Body of pancreas (tissue), 4 donors: Measurements from ENCODE around the gene C1QTNF8. TPM values are rescaled to one million over a fixed set of nuclear protein-coding genes. Genes with fewer than 3 reads are reported as not detected.

Experiments
- ATAC-seq: fragments of 150-250 bp; one replicate; pipeline ENCODE4 v1.9.1; 2016
- DNase-seq, 4 donors: peaks; one replicate each; pipeline ENCODE4 v3.0.0-alpha.2; 2019
- H3K27ac ChIP-seq, 4 donors: fragments of 200-600 bp; sonication (generic); 1 replicate in 3 of 4; 2 replicates in 1 of 4; pipeline versions ENCODE4 v1.5.1 to v1.6.1; 2016 to 2019; ENCODE audit warnings: mild to moderate bottlenecking in 1 of 4, mixed read lengths in 1 of 4, moderate library complexity in 1 of 4
- H3K27me3 ChIP-seq, 2 donors: fragments of 200-600 bp; sonication (generic); one replicate each; pipeline ENCODE4 v1.6.0; 2016; ENCODE audit warnings: mild to moderate bottlenecking in 1 of 2
- H3K36me3 ChIP-seq, 2 donors: fragments of 200-600 bp; sonication (generic); replicated peaks in 1 of 2; 2 replicates each; pipeline ENCODE4 v1.5.1; 2016; ENCODE audit warnings: low read depth in 2 of 2; ENCODE audit not compliant: insufficient read depth in 1 of 2
- H3K4me1 ChIP-seq: fragments of 200-600 bp; sonication (generic); one replicate; pipeline ENCODE4 v1.6.0; 2016
- H3K4me3 ChIP-seq, 2 donors: fragments of 200-600 bp; sonication (generic); 1 replicate in 1 of 2; 2 replicates in 1 of 2; pipeline ENCODE4 v1.5.1; 2016 to 2019
- H3K9me3 ChIP-seq, 3 donors: fragments of 200-600 bp; sonication (generic); 1 replicate in 2 of 3; 2 replicates in 1 of 3; pipeline ENCODE4 v1.5.1; 2016
- CTCF ChIP-seq, 7 experiments: fragments of 450-650 bp in 4 of 7; fragments of 200-600 bp in 3 of 7; sonication (generic) in 3 of 7; IDR thresholded peaks; one replicate each; pipeline ENCODE4 v1.5.1; 2016 to 2019; ENCODE audit warnings: antibody characterized with exemption in 7 of 7
- POLR2A ChIP-seq, 3 donors: fragments of 450-650 bp; IDR thresholded peaks; one replicate each; pipeline ENCODE4 v1.6.1; 2016; ENCODE audit warnings: antibody characterized with exemption in 3 of 3, mild to moderate bottlenecking in 2 of 3
- WGBS, 2 donors: methylation state at CpG; one replicate each; pipeline ENCODE4 v1.1.5; 2017; 5-methylcytosine and 5-hydroxymethylcytosine counted together
- intact Hi-C: fragments of 100-400 bp; cut with DNase I; formaldehyde crosslinking; loops from one replicate; pipeline ENCODE4 v1.15.1; 2023
- total RNA-seq, 2 donors: library from RNA; depleted of rRNA; stranded (reverse); fragments of >200 nt; gene quantifications; one replicate each; pipeline ENCODE4 v1.1.0, GENCODE V29; 2016

Gene C1QTNF8
- total RNA-seq, 2 donors from 2014 or later, result not detected

GRCh38 chr16:1108299-1109252 lies 12.5 kb upstream of the C1QTNF8 start:
- DNase-seq (peak; percentile 80 to 91 (median 85)), ATAC-seq (peak; percentile 70)
- Histone ChIP-seq H3K36me3 (no peaks in the 10 kb centered on the region), H3K27me3 (peaks cover 0 to 34% of the 10 kb centered on the region in 2 donors), H3K27ac (no peak overlapping the region), H3K9me3 (no peaks in the 10 kb centered on the region), H3K4me3 (no peak overlapping the region), H3K4me1 (peaks cover 12% of the 10 kb centered on the region)
- intact Hi-C loops, result no loop called here
- TF ChIP-seq POLR2A (IDR thresholded peaks at IDR 0.05) (no peak), CTCF (IDR thresholded peaks at IDR 0.05) (no peak)
- 5 to 26% methylated on average over 8 to 42 of the region's 42 CpGs for WGBS, 2 donors

- intact Hi-C loops, result loop anchor here (2.0 kb wide), 1 partner anchor 85 kb away; no protein-coding TSS in a partner anchor
- WGBS, 2 donors, result 59% methylated on average over 12 of the region's 12 CpGs; no CpG with 5 or more reads in 1 of the 2 donors
These were observed 11.7 kb upstream of the C1QTNF8 start for GRCh38 chr16:1107731-1108130.

GRCh38 chr16:1107141-1107540 lies 11.1 kb upstream of the C1QTNF8 start:
- Histone ChIP-seq H3K4me3 (no peak overlapping the region), H3K27me3 (peaks cover 0 to 41% of the 10 kb centered on the region in 2 donors), H3K9me3 (no peaks in the 10 kb centered on the region), H3K27ac (no peak overlapping the region), H3K36me3 (no peaks in the 10 kb centered on the region), H3K4me1 (peaks cover 18% of the 10 kb centered on the region)
- TF ChIP-seq POLR2A (IDR thresholded peaks at IDR 0.05) (no peak), CTCF (IDR thresholded peaks at IDR 0.05) (no peak)
- WGBS, 2 donors, result 50% methylated on average over 22 of the region's 22 CpGs; no CpG with 5 or more reads in 1 of the 2 donors
- intact Hi-C loops, result loop anchor here (2.0 kb wide), 1 partner anchor 86 kb away; no protein-coding TSS in a partner anchor
- no peak for DNase-seq
- no peak for ATAC-seq

More at GRCh38 chr16:1107731-1108130, 11.7 kb upstream of the C1QTNF8 start:
- TF ChIP-seq CTCF (IDR thresholded peaks at IDR 0.05), result no peak
- TF ChIP-seq POLR2A (IDR thresholded peaks at IDR 0.05), result no peak
- no peak for DNase-seq
- no peaks in the 10 kb centered on the region for H3K36me3 ChIP-seq
- no peak overlapping the region for H3K4me3 ChIP-seq
- no peaks in the 10 kb centered on the region for H3K9me3 ChIP-seq
- H3K4me1 ChIP-seq, result peaks cover 18% of the 10 kb centered on the region
- H3K27ac ChIP-seq, result no peak overlapping the region
- peaks cover 0 to 40% of the 10 kb centered on the region in 2 donors for H3K27me3 ChIP-seq
- ATAC-seq, result no peak

DNA sequence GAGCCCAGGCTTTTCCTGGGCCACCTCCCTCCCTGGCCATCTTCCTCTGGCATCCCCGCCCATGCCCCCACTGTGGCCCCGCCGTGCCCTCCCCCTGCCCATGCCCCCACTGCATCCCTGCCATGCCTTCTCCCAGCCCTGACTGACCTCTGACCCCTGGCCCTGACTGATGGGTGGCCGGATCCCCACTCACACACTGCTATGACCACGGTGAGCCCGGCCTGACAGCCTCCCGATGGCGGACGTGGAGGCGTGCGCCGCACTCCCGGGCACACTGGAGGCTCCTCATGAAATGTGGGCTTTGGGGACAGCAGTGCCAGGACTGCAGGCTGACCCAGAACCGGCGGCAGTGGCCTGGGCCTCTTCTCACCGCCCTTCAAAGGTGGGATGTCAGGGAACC lies 10.6 kb upstream of the C1QTNF8 start:
- no peak for ATAC-seq
- no peak overlapping the region for H3K4me3 ChIP-seq
- H3K27ac ChIP-seq, result no peak overlapping the region
- TF ChIP-seq CTCF (IDR thresholded peaks at IDR 0.05), result no peak
- no peak for TF ChIP-seq POLR2A (IDR thresholded peaks at IDR 0.05)
- intact Hi-C loops, result loop anchor here (2.0 kb wide), 1 partner anchor 86 kb away; no protein-coding TSS in a partner anchor
- no peak for DNase-seq
- peaks cover 0 to 45% of the 10 kb centered on the region in 2 donors for H3K27me3 ChIP-seq
- WGBS, 2 donors, result 56% methylated on average over 15 of the region's 16 CpGs; no CpG with 5 or more reads in 1 of the 2 donors
- no peaks in the 10 kb centered on the region for H3K9me3 ChIP-seq
- no peaks in the 10 kb centered on the region for H3K36me3 ChIP-seq
- peaks cover 18% of the 10 kb centered on the region for H3K4me1 ChIP-seq
